Esophagus muscularis mucosa (tissue), 4 donors: ENCODE data around the gene TERF2IP. TPM values are rescaled to one million over a fixed set of nuclear protein-coding genes. Genes with fewer than 3 reads are reported as not detected.

Source experiments
- DNase-seq: peaks from one replicate; pipeline ENCODE4 v3.0.0-alpha.2; 2017; ENCODE audit errors: extremely low spot score
- H3K27ac ChIP-seq, 4 donors: fragments of 200-600 bp; sonication (generic); replicated peaks in 1 of 4; 1 replicate in 3 of 4; 2 replicates in 1 of 4; pipeline ENCODE4 v1.5.1; 2016 to 2019; ENCODE audit warnings: mild to moderate bottlenecking in 1 of 4
- H3K27me3 ChIP-seq, 4 donors: fragments of 200-600 bp; sonication (generic); one replicate each; pipeline versions ENCODE4 v1.5.1 to v1.6.0; 2016 to 2019
- H3K36me3 ChIP-seq, 4 donors: fragments of 200-600 bp; sonication (generic); one replicate each; pipeline ENCODE4 v1.5.1; 2016 to 2019
- H3K4me1 ChIP-seq, 4 donors: fragments of 200-600 bp; sonication (generic); one replicate each; pipeline ENCODE4 v1.5.1; 2016 to 2019
- H3K4me3 ChIP-seq, 4 donors: fragments of 200-600 bp; sonication (generic); 1 replicate in 2 of 4; 2 replicates in 2 of 4; pipeline ENCODE4 v1.5.1; 2016 to 2019; ENCODE audit warnings: mild to moderate bottlenecking in 4 of 4, moderate library complexity in 1 of 4
- H3K9me3 ChIP-seq, 4 donors: fragments of 200-600 bp; sonication (generic); 1 replicate in 3 of 4; 2 replicates in 1 of 4; pipeline ENCODE4 v1.5.1; 2016 to 2019
- EP300 ChIP-seq: sonication (generic); formaldehyde crosslinking; IDR thresholded peaks from one replicate; pipeline ENCODE4 v1.6.1; 2017; ENCODE audit warnings: antibody characterized with exemption
- POLR2A ChIP-seq: fragments of 450-650 bp; IDR thresholded peaks from one replicate; pipeline ENCODE4 v1.6.1; 2017; ENCODE audit warnings: antibody characterized with exemption, moderate library complexity, mild to moderate bottlenecking, low read depth
- POLR2AphosphoS5 ChIP-seq, 2 donors: sonication (generic); formaldehyde crosslinking; IDR thresholded peaks; one replicate each; pipeline ENCODE4 v1.6.1; 2017; ENCODE audit warnings: antibody characterized with exemption in 2 of 2
- WGBS: methylation state at CpG from one replicate; pipeline ENCODE4 v1.1.5; 2018; 5-methylcytosine and 5-hydroxymethylcytosine counted together
- intact Hi-C: fragments of 100-400 bp; cut with DNase I; formaldehyde crosslinking; loops from one replicate; pipeline ENCODE4 v1.15.1; 2023
- total RNA-seq, 4 donors: library from RNA; depleted of rRNA; stranded (reverse); fragments of >200 nt; gene quantifications; one replicate each; pipeline versions ENCODE4 v1.1.0 to v1.2.1, GENCODE V29; 2016
- TF ChIP-seq, protein P1 (sequence below), 3 experiments: fragments of 200-600 bp in 2 of 3; fragments of 450-650 bp in 1 of 3; sonication (generic) in 2 of 3; IDR thresholded peaks; one replicate each; pipeline ENCODE4 v1.5.1; 2017 to 2019; ENCODE audit warnings: antibody characterized with exemption in 3 of 3, mild to moderate bottlenecking in 2 of 3, moderate library complexity in 1 of 3

Gene TERF2IP
- total RNA-seq, 4 donors from 2014 or later = 62.3 to 83.7 (median 64.1) TPM

- H3K36me3 ChIP-seq = peaks cover 54 to 92% (median 83%) of the 10 kb centered on the region in 4 donors
Observed at GRCh38 chr16:75606507-75606906, 41.1 kb upstream of the TERF2IP start.

DNA sequence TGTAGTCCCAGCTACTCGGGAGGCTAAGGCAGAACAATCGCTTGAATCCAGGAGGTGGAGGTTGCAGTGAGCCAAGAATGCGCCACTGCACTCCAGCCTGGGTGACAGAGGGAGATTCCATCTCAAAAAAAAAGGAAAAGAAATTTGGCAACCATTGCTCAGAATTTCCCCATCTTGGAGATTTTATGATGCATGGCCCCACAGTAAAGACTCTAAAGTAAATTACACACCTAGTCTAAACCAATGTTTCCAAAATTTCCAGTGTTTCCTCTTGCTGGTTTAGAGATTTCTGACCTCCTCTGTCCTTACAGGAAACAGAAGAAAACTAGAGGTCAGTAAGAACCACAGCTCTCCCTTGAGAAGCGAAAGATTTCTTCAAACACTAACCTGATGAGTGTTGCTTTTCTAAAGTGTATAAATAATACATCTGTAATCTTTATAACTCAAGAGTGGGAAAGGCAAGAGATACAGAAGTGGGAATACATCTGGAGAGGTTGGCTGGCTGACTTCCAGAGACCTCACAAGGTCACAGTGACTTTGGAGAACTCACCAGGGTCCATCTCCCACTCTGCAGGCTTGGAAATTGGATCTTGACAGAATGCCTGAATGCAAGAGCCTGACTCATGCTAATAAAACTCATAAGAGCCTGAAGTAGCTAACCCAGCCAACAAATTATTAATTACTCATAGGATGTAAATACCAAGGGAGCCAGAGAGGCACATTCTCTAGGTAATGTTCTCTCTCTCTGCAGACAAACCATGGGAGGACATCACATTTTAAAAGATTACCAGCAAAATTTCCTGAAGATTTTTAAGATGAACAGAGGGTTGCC is 33.3 kb upstream of the TERF2IP start:
- H3K36me3 ChIP-seq = peaks cover 15 to 97% (median 89%) of the 10 kb centered on the region in 4 donors
- no peaks in the 10 kb centered on the region for H3K27me3 ChIP-seq
- WGBS = 93% methylated on average over 4 of the region's 4 CpGs
- no peaks in the 10 kb centered on the region for H3K4me1 ChIP-seq
- intact Hi-C loops = no loop called here
- H3K27ac ChIP-seq = no peak overlapping the region
- TF ChIP-seq POLR2A (no peak), POLR2AphosphoS5 (IDR thresholded peaks at IDR 0.05) (no peak), EP300 (no peak)
- TF ChIP-seq, protein P1, sequence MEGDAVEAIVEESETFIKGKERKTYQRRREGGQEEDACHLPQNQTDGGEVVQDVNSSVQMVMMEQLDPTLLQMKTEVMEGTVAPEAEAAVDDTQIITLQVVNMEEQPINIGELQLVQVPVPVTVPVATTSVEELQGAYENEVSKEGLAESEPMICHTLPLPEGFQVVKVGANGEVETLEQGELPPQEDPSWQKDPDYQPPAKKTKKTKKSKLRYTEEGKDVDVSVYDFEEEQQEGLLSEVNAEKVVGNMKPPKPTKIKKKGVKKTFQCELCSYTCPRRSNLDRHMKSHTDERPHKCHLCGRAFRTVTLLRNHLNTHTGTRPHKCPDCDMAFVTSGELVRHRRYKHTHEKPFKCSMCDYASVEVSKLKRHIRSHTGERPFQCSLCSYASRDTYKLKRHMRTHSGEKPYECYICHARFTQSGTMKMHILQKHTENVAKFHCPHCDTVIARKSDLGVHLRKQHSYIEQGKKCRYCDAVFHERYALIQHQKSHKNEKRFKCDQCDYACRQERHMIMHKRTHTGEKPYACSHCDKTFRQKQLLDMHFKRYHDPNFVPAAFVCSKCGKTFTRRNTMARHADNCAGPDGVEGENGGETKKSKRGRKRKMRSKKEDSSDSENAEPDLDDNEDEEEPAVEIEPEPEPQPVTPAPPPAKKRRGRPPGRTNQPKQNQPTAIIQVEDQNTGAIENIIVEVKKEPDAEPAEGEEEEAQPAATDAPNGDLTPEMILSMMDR (IDR thresholded peaks at IDR 0.05) = no peak
- no peaks in the 10 kb centered on the region for H3K9me3 ChIP-seq
- H3K4me3 ChIP-seq = no peak overlapping the region
- DNase-seq = no peak

More at GRCh38 chr16:75606507-75606906, 41.1 kb upstream of the TERF2IP start:
- Histone ChIP-seq H3K9me3 (no peaks in the 10 kb centered on the region), H3K27me3 (no peaks in the 10 kb centered on the region), H3K4me3 (no peak overlapping the region), H3K27ac (no peak overlapping the region), H3K4me1 (no peaks in the 10 kb centered on the region)
- 100% methylated on average over 1 of the region's 1 CpG for WGBS
- TF ChIP-seq POLR2AphosphoS5 (IDR thresholded peaks at IDR 0.05) = no peak
- TF ChIP-seq, protein P1 (IDR thresholded peaks at IDR 0.05) = no peak
- TF ChIP-seq EP300 = no peak
- no peak for TF ChIP-seq POLR2A
- DNase-seq = no peak
- intact Hi-C loops = no loop called here

- H3K36me3 ChIP-seq = peaks cover 23 to 97% (median 92%) of the 10 kb centered on the region in 4 donors
- no peak overlapping the region for H3K27ac ChIP-seq
- WGBS = 93% methylated on average over 2 of the region's 2 CpGs
- TF ChIP-seq POLR2A = no peak
- TF ChIP-seq, protein P1 (IDR thresholded peaks at IDR 0.05) = no peak
- TF ChIP-seq EP300 = no peak
- TF ChIP-seq POLR2AphosphoS5 (IDR thresholded peaks at IDR 0.05) = no peak
- no peaks in the 10 kb centered on the region for H3K9me3 ChIP-seq
- no peak overlapping the region for H3K4me3 ChIP-seq
- no peaks in the 10 kb centered on the region for H3K27me3 ChIP-seq
- peaks cover 0 to 6% (median 0%) of the 10 kb centered on the region in 4 donors for H3K4me1 ChIP-seq
- DNase-seq = no peak
- intact Hi-C loops = no loop called here
Observed at GRCh38 chr16:75615619-75616018, 32.0 kb upstream of the TERF2IP start.

- 95% methylated on average over 4 of the region's 4 CpGs for WGBS
- DNase-seq = no peak
- intact Hi-C loops = no loop called here
- Histone ChIP-seq H3K36me3 (peaks cover 20 to 88% (median 83%) of the 10 kb centered on the region in 4 donors), H3K4me3 (no peak overlapping the region), H3K27ac (no peak overlapping the region), H3K4me1 (peaks cover 4 to 16% (median 7%) of the 10 kb centered on the region in 4 donors), H3K9me3 (no peaks in the 10 kb centered on the region), H3K27me3 (no peaks in the 10 kb centered on the region)
- TF ChIP-seq EP300 (no peak), POLR2A (no peak), POLR2AphosphoS5 (IDR thresholded peaks at IDR 0.05) (no peak)
- TF ChIP-seq, protein P1 (IDR thresholded peaks at IDR 0.05) = no peak
Observed at GRCh38 chr16:75616521-75617010, 31.0 kb upstream of the TERF2IP start.
